ENCODE data around the gene MRPL11. TPM values are rescaled to one million over a fixed set of nuclear protein-coding genes. Genes with fewer than 3 reads are reported as not detected.

Gene MRPL11
- total RNA-seq, 2 donors from 2014 or later, result 16.7 to 28.0 TPM

GRCh38 chr11:66413167-66413566 lies 25.5 kb downstream of the MRPL11 start:
- Histone ChIP-seq H3K27ac (no peak overlapping the region), H3K4me3 (no peak overlapping the region), H3K9me3 (no peaks in the 10 kb centered on the region), H3K4me1 (ENCODE audit: control insufficient read depth in 1 of 2, low read depth in 2 of 2) (peaks cover 14 to 67% of the 10 kb centered on the region in 2 donors), H3K27me3 (replicated peaks; ENCODE audit: insufficient read depth) (no peaks in the 10 kb centered on the region), H3K36me3 (no peaks in the 10 kb centered on the region)
- no peak for TF ChIP-seq CTCF (IDR thresholded peaks at IDR 0.05)
- DNase-seq (ENCODE audit: low spot score), result no peak
- no peak for ATAC-seq (ENCODE audit: insufficient number of reproducible peaks, low FRiP score, low read depth)

DNA sequence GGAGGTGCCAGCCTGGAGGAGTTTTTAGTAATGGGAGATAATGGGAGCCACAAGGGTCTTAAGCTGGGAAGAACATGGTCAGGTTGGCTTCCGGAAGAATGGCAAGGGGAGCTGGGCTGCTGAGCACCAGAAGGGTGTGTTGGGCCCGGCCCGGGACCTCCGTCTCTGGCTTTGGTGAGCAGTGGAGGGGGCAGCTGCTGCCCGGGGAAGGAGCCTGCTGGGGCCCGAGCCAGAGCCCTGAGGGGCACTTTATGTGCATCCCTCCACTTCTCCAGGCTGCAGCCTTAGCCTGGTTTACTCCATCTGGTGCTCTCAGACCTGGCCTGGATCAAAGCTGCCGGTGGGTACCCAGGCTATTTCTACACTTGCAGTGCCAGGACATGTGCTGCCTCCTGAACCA lies 26.5 kb downstream of the MRPL11 start:
- Histone ChIP-seq H3K36me3 (no peaks in the 10 kb centered on the region), H3K27ac (no peak overlapping the region), H3K4me1 (ENCODE audit: control insufficient read depth in 1 of 2, low read depth in 2 of 2) (peaks cover 14 to 57% of the 10 kb centered on the region in 2 donors)

DNA sequence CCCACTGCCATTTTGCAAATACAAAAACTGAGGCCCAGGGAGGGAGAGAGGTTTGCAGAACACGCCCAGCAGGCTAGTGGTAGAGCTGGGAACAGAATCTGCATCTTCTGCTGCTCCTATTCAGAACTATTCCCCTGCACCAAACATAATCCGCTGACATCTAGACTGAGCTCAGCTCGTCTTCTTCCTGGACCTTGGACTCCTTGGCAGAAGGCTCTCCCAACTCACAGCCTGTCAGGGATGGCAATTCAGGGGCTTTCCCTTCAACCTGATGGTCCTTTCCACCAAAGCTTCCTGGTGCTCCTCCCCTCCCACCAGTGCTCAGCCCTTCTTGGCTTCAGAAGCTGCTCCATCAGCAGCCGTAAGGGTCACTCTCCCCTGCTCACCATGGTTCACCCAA lies 27.3 kb downstream of the MRPL11 start:
- ATAC-seq (ENCODE audit: insufficient number of reproducible peaks, low FRiP score, low read depth) (no peak), DNase-seq (ENCODE audit: low spot score) (no peak)
- H3K4me1 ChIP-seq (ENCODE audit: control insufficient read depth in 1 of 2, low read depth in 2 of 2), result peaks cover 10 to 53% of the 10 kb centered on the region in 2 donors
- peak overlapping the region; percentile 38 for H3K4me3 ChIP-seq
- no peaks in the 10 kb centered on the region for H3K9me3 ChIP-seq
- TF ChIP-seq CTCF (IDR thresholded peaks at IDR 0.05), result no peak
- no peaks in the 10 kb centered on the region for H3K27me3 ChIP-seq (replicated peaks; ENCODE audit: insufficient read depth)
- H3K36me3 ChIP-seq, result no peaks in the 10 kb centered on the region
- no peak overlapping the region for H3K27ac ChIP-seq

More for the DNA sequence above, 26.5 kb downstream of the MRPL11 start:
- Histone ChIP-seq H3K9me3 (no peaks in the 10 kb centered on the region), H3K27me3 (replicated peaks; ENCODE audit: insufficient read depth) (no peaks in the 10 kb centered on the region), H3K4me3 (peak overlapping the region; percentile 38)
- DNase-seq (ENCODE audit: low spot score), result no peak
- no peak for ATAC-seq (ENCODE audit: insufficient number of reproducible peaks, low FRiP score, low read depth)
- TF ChIP-seq CTCF (IDR thresholded peaks at IDR 0.05), result no peak

DNA sequence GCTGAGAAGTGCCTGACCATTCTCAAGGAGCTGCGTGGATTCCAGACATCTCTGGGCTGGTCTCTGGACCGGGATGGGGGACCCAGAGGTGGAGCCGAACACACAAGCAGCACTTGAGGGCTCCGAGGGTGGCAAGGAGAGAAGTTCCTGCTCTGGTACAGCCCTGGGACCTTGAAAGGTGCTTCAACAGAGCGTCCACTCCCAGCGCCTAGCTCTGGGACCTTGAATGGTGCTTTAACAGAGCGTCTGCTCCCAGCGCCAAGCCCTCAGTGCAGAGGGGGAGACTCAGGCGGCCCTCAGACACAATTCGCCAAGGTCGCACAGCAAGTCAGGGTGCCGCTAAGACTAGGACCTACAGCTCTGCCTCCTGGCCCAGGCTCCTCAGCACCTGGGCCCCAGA lies 28.5 kb downstream of the MRPL11 start:
- ATAC-seq (ENCODE audit: insufficient number of reproducible peaks, low FRiP score, low read depth), result no peak
- no peak for TF ChIP-seq CTCF (IDR thresholded peaks at IDR 0.05)
- H3K4me3 ChIP-seq, result peak overlapping the region; percentile 73
- H3K27ac ChIP-seq, result peak overlapping the region in 1 of 2 donors; percentile 65
- no peaks in the 10 kb centered on the region for H3K9me3 ChIP-seq
- no peak for DNase-seq (ENCODE audit: low spot score)
- H3K36me3 ChIP-seq, result no peaks in the 10 kb centered on the region
- no peaks in the 10 kb centered on the region for H3K27me3 ChIP-seq (replicated peaks; ENCODE audit: insufficient read depth)
- peaks cover 10 to 53% of the 10 kb centered on the region in 2 donors for H3K4me1 ChIP-seq (ENCODE audit: control insufficient read depth in 1 of 2, low read depth in 2 of 2)

- no peaks in the 10 kb centered on the region for H3K36me3 ChIP-seq
- H3K9me3 ChIP-seq, result no peaks in the 10 kb centered on the region
- H3K27me3 ChIP-seq (replicated peaks; ENCODE audit: insufficient read depth), result no peaks in the 10 kb centered on the region
- no peak for ATAC-seq (ENCODE audit: insufficient number of reproducible peaks, low FRiP score, low read depth)
- no peak for DNase-seq (ENCODE audit: low spot score)
- peak overlapping the region; percentile 36 to 65 for H3K27ac ChIP-seq
- peaks cover 10 to 50% of the 10 kb centered on the region in 2 donors for H3K4me1 ChIP-seq (ENCODE audit: control insufficient read depth in 1 of 2, low read depth in 2 of 2)
- peak overlapping the region; percentile 73 for H3K4me3 ChIP-seq
- no peak for TF ChIP-seq CTCF (IDR thresholded peaks at IDR 0.05)
Measured at GRCh38 chr11:66409226-66409625, 29.4 kb downstream of the MRPL11 start.
